Mesenchymal stem cell (in vitro differentiated cells and primary cell): ENCODE measurements around the gene CDC42SE2.

Source experiments
- DNase-seq: peaks from one replicate; pipeline ENCODE4 v3.0.0-alpha.2; 2013
- H2AFZ ChIP-seq: one replicate; pipeline ENCODE4 v1.6.1; 2013; ENCODE audit warnings: low read depth, mild to moderate bottlenecking, control low read depth, inconsistent platforms, low read length, moderate library complexity
- H2AK5ac ChIP-seq: 2 replicates; pipeline ENCODE4 v1.6.1; 2013; ENCODE audit warnings: low read length, moderate library complexity, mild to moderate bottlenecking, inconsistent platforms; ENCODE audit not compliant: severe bottlenecking
- H2BK120ac ChIP-seq: one replicate; pipeline ENCODE4 v1.6.1; 2013; ENCODE audit warnings: low read depth, mild to moderate bottlenecking, inconsistent platforms, low read length, moderate library complexity
- H2BK12ac ChIP-seq, 2 experiments: one replicate each; pipeline ENCODE4 v1.6.1; 2013; ENCODE audit warnings: inconsistent platforms in 2 of 2, low read length in 2 of 2, mild to moderate bottlenecking in 2 of 2, moderate library complexity in 2 of 2, control low read depth in 1 of 2
- H2BK15ac ChIP-seq: one replicate; pipeline ENCODE4 v1.6.1; 2013; ENCODE audit warnings: mild to moderate bottlenecking, low read depth, inconsistent platforms; ENCODE audit not compliant: poor library complexity, severe bottlenecking
- H2BK5ac ChIP-seq: 2 replicates; pipeline ENCODE4 v1.6.1; 2013; ENCODE audit warnings: low read depth, mild to moderate bottlenecking, low read length, control low read depth, inconsistent platforms; ENCODE audit not compliant: poor library complexity, severe bottlenecking
- H3K14ac ChIP-seq, 2 experiments: one replicate each; pipeline ENCODE4 v1.6.1; 2013; ENCODE audit warnings: inconsistent platforms in 2 of 2, low read length in 2 of 2, control low read depth in 1 of 2, mild to moderate bottlenecking in 1 of 2, moderate library complexity in 1 of 2
- H3K18ac ChIP-seq, 2 experiments: one replicate each; pipeline ENCODE4 v1.6.1; 2013; ENCODE audit warnings: inconsistent platforms in 2 of 2, low read length in 2 of 2, control low read depth in 1 of 2, low read depth in 1 of 2, mild to moderate bottlenecking in 1 of 2
- H3K23ac ChIP-seq, 2 experiments: one replicate each; pipeline ENCODE4 v1.6.1; 2013; ENCODE audit warnings: inconsistent platforms in 2 of 2, low read length in 2 of 2, mild to moderate bottlenecking in 2 of 2, moderate library complexity in 2 of 2, control low read depth in 1 of 2
- H3K27ac ChIP-seq: 2 replicates; pipeline ENCODE4 v1.5.1; 2013; ENCODE audit warnings: mild to moderate bottlenecking, moderate library complexity, low read length, control low read depth, inconsistent platforms; ENCODE audit not compliant: poor library complexity, severe bottlenecking
- H3K27me3 ChIP-seq, 2 experiments: 2 replicates each; pipeline versions ENCODE4 v1.6.1 to v1.7.0; 2013; ENCODE audit warnings: low read length in 2 of 2, mild to moderate bottlenecking in 2 of 2, moderate library complexity in 2 of 2, control low read depth in 1 of 2, inconsistent platforms in 1 of 2; ENCODE audit not compliant: control insufficient read depth in 1 of 2, insufficient read depth in 1 of 2
- H3K36me3 ChIP-seq, 2 experiments: 2 replicates each; pipeline versions ENCODE4 v1.6.1 to v1.7.0; 2013; ENCODE audit warnings: low read length in 2 of 2, control low read depth in 1 of 2, inconsistent platforms in 1 of 2, low read depth in 1 of 2, mild to moderate bottlenecking in 1 of 2; ENCODE audit not compliant: insufficient read depth in 2 of 2, control insufficient read depth in 1 of 2
- H3K4ac ChIP-seq, 2 experiments: one replicate each; pipeline ENCODE4 v1.6.1; 2013; ENCODE audit warnings: inconsistent platforms in 2 of 2, low read length in 2 of 2, mild to moderate bottlenecking in 2 of 2, moderate library complexity in 2 of 2, control low read depth in 1 of 2, low read depth in 1 of 2
- H3K4me1 ChIP-seq: 2 replicates; pipeline ENCODE4 v1.6.1; 2013; ENCODE audit warnings: low read depth, low read length, control low read depth; ENCODE audit not compliant: control insufficient read depth, insufficient read depth
- H3K4me2 ChIP-seq: 2 replicates; pipeline ENCODE4 v1.6.1; 2013; ENCODE audit warnings: low read length, mild to moderate bottlenecking, inconsistent platforms; ENCODE audit not compliant: poor library complexity, severe bottlenecking
- H3K4me3 ChIP-seq, 2 experiments: 2 replicates each; pipeline versions ENCODE4 v1.5.1 to v1.7.0; 2013; ENCODE audit warnings: low read length in 2 of 2, mild to moderate bottlenecking in 2 of 2, control low read depth in 1 of 2, low read depth in 1 of 2; ENCODE audit not compliant: insufficient read depth in 1 of 2
- H3K79me1 ChIP-seq: replicated peaks from 2 replicates; pipeline ENCODE4 v1.6.1; 2013; ENCODE audit warnings: mild to moderate bottlenecking, control low read depth, low read length, inconsistent platforms; ENCODE audit not compliant: poor library complexity, severe bottlenecking
- H3K9ac ChIP-seq: 2 replicates; pipeline ENCODE4 v1.7.0; 2013; ENCODE audit warnings: mild to moderate bottlenecking, low read length, moderate library complexity
- H3K9me3 ChIP-seq: 2 replicates; pipeline ENCODE4 v1.7.0; 2013; ENCODE audit warnings: mild to moderate bottlenecking, low read length; ENCODE audit not compliant: control insufficient read depth
- H4K8ac ChIP-seq: one replicate; pipeline ENCODE4 v1.6.1; 2013; ENCODE audit warnings: inconsistent platforms, mild to moderate bottlenecking, low read length, moderate library complexity
- H4K91ac ChIP-seq: one replicate; pipeline ENCODE4 v1.6.1; 2013; ENCODE audit warnings: mild to moderate bottlenecking, low read length, inconsistent platforms
- WGBS: methylation state at CpG from one replicate; pipeline ENCODE4 v1.1.7; 2013; ENCODE audit warnings: mixed read lengths; 5-methylcytosine and 5-hydroxymethylcytosine counted together

Gene CDC42SE2

GRCh38 chr5:131303537-131303936 lies 39.7 kb downstream of the CDC42SE2 start:
- Histone ChIP-seq H4K8ac (no peak overlapping the region), H4K91ac (no peak overlapping the region), H3K4me1 (no peaks in the 10 kb centered on the region), H3K14ac (no peak overlapping the region), H3K4me2 (no peak overlapping the region), H2BK5ac (no peak overlapping the region), H3K9ac (no peak overlapping the region), H3K9me3 (no peaks in the 10 kb centered on the region), H2AK5ac (no peak overlapping the region), H2AFZ (no peak overlapping the region), H2BK12ac (no peak overlapping the region), H3K27ac (no peak overlapping the region), H3K79me1 (peaks cover 8% of the 10 kb centered on the region), H3K4me3 (no peak overlapping the region), H2BK15ac (no peak overlapping the region), H2BK120ac (no peak overlapping the region), H3K4ac (no peak overlapping the region), H3K27me3 (no peaks in the 10 kb centered on the region), H3K36me3 (no peaks in the 10 kb centered on the region), H3K18ac (no peak overlapping the region), H3K23ac (no peak overlapping the region)
- peak; percentile 30 for DNase-seq
- no CpG with 5 or more reads among the region's 1 CpG for WGBS

- WGBS = 80% methylated on average over 1 of the region's 2 CpGs
- no peak overlapping the region for H3K27ac ChIP-seq
These were observed 40.6 kb downstream of the CDC42SE2 start for GRCh38 chr5:131304414-131304813.

GRCh38 chr5:131305138-131305689 lies 41.4 kb downstream of the CDC42SE2 start:
- no peak overlapping the region for H2BK120ac ChIP-seq
- no peaks in the 10 kb centered on the region for H3K36me3 ChIP-seq
- H4K8ac ChIP-seq = no peak overlapping the region
- no peaks in the 10 kb centered on the region for H3K9me3 ChIP-seq
- no peak overlapping the region for H2AK5ac ChIP-seq
- H3K27ac ChIP-seq = no peak overlapping the region
- peak; percentile 12 for DNase-seq
- H3K4me3 ChIP-seq = no peak overlapping the region
- no peak overlapping the region for H3K4me2 ChIP-seq
- H3K79me1 ChIP-seq = peaks cover 1% of the 10 kb centered on the region
- 86% methylated on average over 1 of the region's 2 CpGs for WGBS
- no peak overlapping the region for H2AFZ ChIP-seq
- no peak overlapping the region for H3K23ac ChIP-seq
- no peak overlapping the region for H2BK5ac ChIP-seq
- no peaks in the 10 kb centered on the region for H3K4me1 ChIP-seq
- H3K14ac ChIP-seq = no peak overlapping the region
- no peak overlapping the region for H2BK12ac ChIP-seq
- no peak overlapping the region for H4K91ac ChIP-seq
- H3K27me3 ChIP-seq = no peaks in the 10 kb centered on the region
- no peak overlapping the region for H2BK15ac ChIP-seq
- H3K4ac ChIP-seq = no peak overlapping the region
- no peak overlapping the region for H3K9ac ChIP-seq
- peak overlapping the region in 1 of 2 experiments; percentile 14 for H3K18ac ChIP-seq

More at GRCh38 chr5:131304414-131304813, 40.6 kb downstream of the CDC42SE2 start:
- Histone ChIP-seq H2AK5ac (no peak overlapping the region), H3K4me3 (no peak overlapping the region), H3K4me1 (no peaks in the 10 kb centered on the region), H3K36me3 (no peaks in the 10 kb centered on the region), H4K8ac (no peak overlapping the region), H2BK15ac (no peak overlapping the region), H3K9me3 (no peaks in the 10 kb centered on the region), H3K14ac (no peak overlapping the region), H3K27me3 (no peaks in the 10 kb centered on the region), H2AFZ (no peak overlapping the region), H2BK12ac (no peak overlapping the region), H3K4ac (no peak overlapping the region), H3K4me2 (no peak overlapping the region), H3K79me1 (peaks cover 5% of the 10 kb centered on the region), H3K18ac (no peak overlapping the region), H2BK120ac (no peak overlapping the region), H3K9ac (no peak overlapping the region), H3K23ac (no peak overlapping the region), H4K91ac (no peak overlapping the region), H2BK5ac (no peak overlapping the region)
- no peak for DNase-seq

- Histone ChIP-seq H3K18ac (no peak overlapping the region), H3K4ac (no peak overlapping the region), H3K9ac (no peak overlapping the region), H3K9me3 (no peaks in the 10 kb centered on the region), H3K36me3 (no peaks in the 10 kb centered on the region), H2BK12ac (no peak overlapping the region), H2BK15ac (no peak overlapping the region), H4K91ac (no peak overlapping the region), H2BK120ac (no peak overlapping the region), H3K27ac (no peak overlapping the region), H2AK5ac (no peak overlapping the region), H3K4me1 (no peaks in the 10 kb centered on the region), H3K4me3 (no peak overlapping the region), H3K4me2 (no peak overlapping the region), H3K23ac (no peak overlapping the region), H2BK5ac (no peak overlapping the region), H4K8ac (no peak overlapping the region), H3K27me3 (no peaks in the 10 kb centered on the region), H3K79me1 (peaks cover 1% of the 10 kb centered on the region), H2AFZ (no peak overlapping the region), H3K14ac (no peak overlapping the region)
- WGBS = no CpG with 5 or more reads among the region's 2 CpGs
- DNase-seq = peak; percentile 82
These were observed 42.1 kb downstream of the CDC42SE2 start for GRCh38 chr5:131305906-131306305.
